ENCODE results near the gene FOXD4L1.
"Not testable (repeated sequence)": the region's sequence is repeated elsewhere in the genome, so short reads cannot be mapped to it uniquely, and the experiment has no call there.

- TF ChIP-seq THAP12 (CRISPR knock-in tag; IDR thresholded peaks at IDR 0.05); USF2 (CRISPR knock-in tag; IDR thresholded peaks at IDR 0.05); NCOR1 (IDR thresholded peaks at IDR 0.05); RNF2 (IDR thresholded peaks at IDR 0.05): not testable (repeated sequence)
Measured at GRCh38 chr2:113517025-113517424, 18.6 kb downstream of the FOXD4L1 start.

Measured in K562 (cell line).